ENCODE results near the gene C17orf78. TPM values are rescaled to one million over a fixed set of nuclear protein-coding genes. Genes with fewer than 3 reads are reported as not detected.
"Not testable (repeated sequence)": the region's sequence is repeated elsewhere in the genome, so short reads cannot be mapped to it uniquely, and the experiment has no call there.

The C17orf78 gene
- total RNA-seq: not detected

DNA sequence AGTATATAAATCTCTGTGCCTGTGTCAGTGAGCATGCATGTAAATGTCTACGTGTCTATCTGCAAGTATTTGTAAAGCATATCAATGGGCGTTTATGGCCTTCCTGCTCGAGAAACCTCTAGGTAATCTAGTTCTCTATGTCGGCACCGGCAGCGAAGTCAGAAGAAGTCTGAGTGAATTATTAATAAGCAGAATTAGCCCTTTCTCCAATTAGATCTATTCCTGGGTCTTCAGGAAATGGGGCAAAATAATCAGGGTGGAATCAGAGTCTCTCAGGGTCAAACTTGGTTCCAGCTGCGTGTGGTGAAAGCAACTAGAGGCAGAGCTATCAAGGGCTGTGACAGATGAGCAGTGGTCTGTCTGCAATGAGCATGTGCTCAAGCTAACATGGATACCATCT lies at the start of gene C17orf78:
Gene C17orf78 (plus strand): TSS at position 280 of the 400 bp plus-strand sequence. CDS start 108 bp downstream, at position 388.
- DNase-seq: no peak

GRCh38 chr17:37327341-37328090 lies 48.3 kb upstream of the C17orf78 start:
- no peak for DNase-seq

DNA sequence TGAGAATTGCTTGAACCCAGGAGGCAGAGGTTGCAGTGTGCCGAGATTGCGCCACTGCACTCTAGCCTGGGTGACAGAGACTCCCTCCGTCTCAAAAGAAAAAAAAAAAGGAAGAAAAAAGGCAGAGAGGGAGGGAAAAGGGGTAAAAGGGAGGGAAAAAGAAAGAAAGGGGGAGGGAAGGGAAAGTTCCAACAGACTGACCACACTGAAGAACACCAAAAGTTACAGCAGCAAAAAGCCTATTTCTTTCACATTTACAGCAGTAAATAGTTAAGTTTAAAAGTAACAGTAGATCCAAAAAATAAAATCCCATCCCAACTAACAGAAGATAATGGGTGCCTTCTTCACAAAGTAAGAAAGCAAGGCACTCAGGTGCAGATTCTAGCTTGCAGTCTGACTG lies 36.9 kb upstream of the C17orf78 start:
- DNase-seq: no peak

DNA sequence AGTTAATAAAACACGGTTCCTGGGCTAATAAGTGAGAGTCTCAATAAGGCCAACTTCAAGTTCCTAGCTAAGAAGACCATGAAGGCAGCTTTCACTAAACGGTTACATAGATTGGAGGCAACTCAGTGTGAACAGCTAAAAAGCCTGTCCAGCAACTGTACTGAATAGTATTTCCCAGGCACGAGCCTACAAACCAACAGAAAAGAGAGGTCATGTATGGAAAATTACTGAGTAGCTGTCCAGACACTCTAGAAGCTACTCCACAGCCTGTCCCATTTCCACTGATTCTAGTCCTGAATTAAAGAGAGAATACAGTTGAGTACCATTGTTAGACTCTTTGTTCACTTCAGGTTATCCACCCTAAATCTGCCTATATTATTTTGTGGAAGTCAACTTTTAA lies 36.5 kb upstream of the C17orf78 start:
- no peak for DNase-seq

- DNase-seq: no peak
Measured at GRCh38 chr17:37340804-37341203, 35.0 kb upstream of the C17orf78 start.

DNA sequence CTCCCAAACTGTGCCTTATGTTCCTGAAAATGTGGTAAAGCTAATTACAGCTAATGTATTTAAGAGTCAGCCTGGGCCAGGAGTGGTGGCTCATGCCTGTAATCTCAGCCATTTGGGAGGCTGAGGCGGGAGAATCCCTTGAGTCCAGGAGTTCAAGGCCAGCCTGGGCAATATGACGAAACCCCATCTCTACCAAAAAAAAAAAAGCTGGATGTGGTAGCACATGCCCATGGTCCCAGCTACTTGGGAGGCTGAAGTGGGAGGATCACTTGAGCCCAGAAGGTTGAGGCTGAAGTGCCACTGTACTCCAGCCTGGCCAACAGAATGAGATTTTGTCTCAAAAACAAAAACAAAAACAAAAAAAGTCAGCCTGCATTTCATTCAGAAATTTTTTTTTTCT lies 33.2 kb upstream of the C17orf78 start:
- DNase-seq: no peak

DNA sequence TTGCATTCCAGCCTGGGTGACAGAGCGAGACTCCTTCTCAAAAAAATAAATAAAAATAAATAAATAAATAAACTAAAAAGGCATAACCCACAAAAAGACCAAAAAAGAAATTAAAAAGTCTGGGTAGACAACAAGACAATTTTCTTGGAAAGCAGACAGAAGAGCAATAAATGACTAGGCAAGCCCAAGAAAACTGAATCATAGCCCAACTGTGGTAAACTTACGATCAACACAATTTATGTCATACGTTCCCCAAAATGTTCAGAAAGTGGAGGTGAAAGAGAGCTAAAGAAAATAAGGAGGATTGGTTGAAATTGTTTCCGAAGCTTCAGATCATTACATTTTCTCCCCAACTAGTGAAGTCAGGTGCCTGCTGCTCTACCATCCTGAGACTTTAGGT lies 31.3 kb upstream of the C17orf78 start:
- no peak for DNase-seq

DNA sequence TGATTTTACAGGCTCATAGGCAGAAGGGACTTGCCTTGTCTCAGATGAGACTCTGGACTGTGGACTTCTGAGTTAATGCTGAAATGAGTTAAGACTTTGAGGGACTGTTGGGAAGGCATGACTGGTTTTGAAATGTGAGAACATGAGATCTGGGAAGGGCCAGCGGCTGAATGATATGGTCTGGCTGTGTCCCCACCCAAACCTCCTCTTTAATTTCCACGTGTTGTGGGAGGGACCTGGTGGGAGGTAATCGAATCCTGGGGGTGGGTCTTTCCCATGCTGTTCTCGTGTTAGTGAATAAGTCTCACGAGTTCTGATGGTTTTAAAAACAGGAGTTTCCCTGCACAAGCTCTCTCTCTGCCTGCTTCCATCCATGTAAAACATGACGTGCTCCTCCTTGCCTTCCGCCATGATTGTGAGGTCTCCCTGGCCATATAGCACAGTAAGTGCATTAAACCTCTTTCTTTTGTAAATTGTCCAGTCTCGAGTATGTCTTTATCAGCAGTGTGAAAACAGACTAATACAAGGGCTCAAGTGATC lies 28.9 kb upstream of the C17orf78 start:
- DNase-seq: not testable (repeated sequence)

GRCh38 chr17:37356796-37357569 lies 18.8 kb upstream of the C17orf78 start:
- not testable (repeated sequence) for DNase-seq

GRCh38 chr17:37358098-37358829 lies 17.5 kb upstream of the C17orf78 start:
- DNase-seq: peak; percentile 66

GRCh38 chr17:37358830-37359681 lies 16.7 kb upstream of the C17orf78 start:
- DNase-seq: peak; percentile 62

DNA sequence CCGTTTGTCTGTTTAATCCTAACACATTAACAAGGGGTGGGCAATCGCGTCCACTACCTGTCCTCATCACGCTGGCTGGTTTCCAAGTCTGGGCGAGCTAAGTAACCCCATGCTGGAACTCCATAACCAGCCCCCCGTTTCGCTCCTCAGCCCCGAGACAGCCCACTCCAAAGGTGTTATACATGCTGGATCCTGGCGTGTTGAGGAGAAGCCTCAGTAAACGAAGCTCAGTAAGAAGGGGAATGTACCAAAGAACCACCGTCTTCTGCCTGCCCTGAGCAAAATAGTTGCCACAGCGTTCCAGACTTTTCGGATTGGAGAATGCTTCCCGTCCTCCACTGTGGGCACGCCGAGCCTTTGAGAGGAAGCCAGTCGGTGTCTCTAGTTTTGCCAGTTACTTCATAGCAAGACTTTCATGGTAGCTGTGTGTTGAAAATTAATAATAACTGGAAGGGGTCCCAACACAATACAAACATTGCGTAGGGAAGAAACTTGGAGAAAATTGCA lies 16.1 kb upstream of the C17orf78 start:
- DNase-seq: peak; percentile 46

DNA sequence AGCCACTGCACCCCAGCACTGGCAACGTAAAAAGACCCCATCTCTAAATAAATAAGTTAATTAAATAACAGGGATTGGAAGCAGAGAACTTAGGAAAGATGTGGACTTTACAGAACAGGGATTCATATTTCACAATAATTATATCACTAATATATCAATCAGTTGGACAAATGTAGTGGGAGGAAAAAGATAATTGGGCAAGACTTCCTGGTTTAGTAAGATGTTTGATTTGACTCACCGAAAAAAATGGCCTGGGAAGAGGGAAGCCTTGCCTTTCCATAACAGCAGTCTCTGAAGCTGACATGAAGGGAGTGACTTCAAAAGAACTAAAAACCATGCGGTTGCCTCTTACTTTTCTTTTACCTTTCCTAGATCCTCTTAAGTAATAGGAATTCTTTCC lies 15.2 kb upstream of the C17orf78 start:
- DNase-seq: no peak

GRCh38 chr17:37361543-37361942 lies 14.2 kb upstream of the C17orf78 start:
- DNase-seq: peak; percentile 26

DNA sequence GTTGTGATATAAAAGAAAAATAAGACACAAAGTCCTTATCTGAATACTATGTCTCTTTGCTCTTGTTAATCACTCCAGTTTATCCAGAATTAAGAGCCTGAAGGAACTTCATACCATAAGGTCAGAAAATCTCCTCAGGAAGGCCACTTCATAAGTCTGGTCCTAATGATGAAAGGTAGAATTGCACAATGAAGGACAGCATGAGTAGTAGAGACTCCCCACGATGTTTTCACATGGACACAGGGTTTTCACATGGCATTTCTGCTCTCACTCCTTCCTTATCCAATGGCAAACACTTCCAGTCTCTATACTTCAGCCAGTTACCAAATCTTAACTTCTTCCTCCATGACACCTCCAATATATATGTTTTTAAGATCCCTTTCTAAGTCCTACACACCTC lies 10.2 kb upstream of the C17orf78 start:
- no peak for DNase-seq

GRCh38 chr17:37368577-37368976 lies 7.2 kb upstream of the C17orf78 start:
- no peak for DNase-seq

GRCh38 chr17:37373530-37374159 lies 2.1 kb upstream of the C17orf78 start:
- DNase-seq: peak; percentile 40

- DNase-seq: no peak
Measured at GRCh38 chr17:37382056-37382455, 6.3 kb downstream of the C17orf78 start.

GRCh38 chr17:37384560-37385149 lies 8.9 kb downstream of the C17orf78 start:
- DNase-seq: no peak

DNA sequence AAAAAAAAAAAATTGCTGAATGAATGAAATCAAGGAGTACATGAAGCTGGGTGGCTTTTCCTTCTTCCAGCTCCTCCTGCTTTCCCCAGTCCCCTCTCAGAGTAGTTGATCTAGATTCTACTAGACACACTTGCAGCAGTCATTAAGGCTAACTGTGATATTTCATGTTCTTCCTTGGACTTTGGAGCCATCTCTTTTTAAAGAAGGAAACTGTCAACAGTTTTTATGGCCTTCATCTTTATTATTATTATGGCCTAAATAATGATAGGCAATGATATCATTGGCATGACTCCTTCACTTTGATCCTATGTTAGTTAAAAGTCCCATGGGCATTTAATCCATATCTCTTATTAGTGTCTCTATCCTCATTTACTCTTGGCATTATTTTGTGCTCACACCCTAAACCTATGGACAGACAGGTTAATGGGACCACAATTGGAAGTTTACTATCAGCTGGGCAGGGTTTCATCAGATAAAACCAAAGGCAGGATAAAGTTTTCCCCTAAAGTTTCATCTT lies 9.7 kb downstream of the C17orf78 start:
- DNase-seq: no peak

Data from skin of body (tissue), 2 donors.